IMR-90 (cell line): ENCODE data around the gene CHRNB4. TPM values are rescaled to one million over a fixed set of nuclear protein-coding genes. Genes with fewer than 3 reads are reported as not detected.

Source experiments
- ATAC-seq: fragments of 200-7000 bp; cut with Tn5 transposase; 2 replicates; pipeline ENCODE4 v1.9.1; 2020; ENCODE audit warnings: low read depth, mild to moderate bottlenecking, moderate library complexity
- BruUV-seq: library from RNA; stranded (reverse); fragments of 400-500 nt; replicated peaks from 2 replicates; lab custom pipeline; 2021; lab: Mats Ljungman, UMichigan
- CTCF ChIA-PET: fragments of 300-600 bp; formaldehyde crosslinking; extraction: SDS; loops from one replicate; lab custom pipeline; 2021; ENCODE audit warnings: antibody characterized with exemption; lab: Yijun Ruan, JAX
- POLR2A ChIA-PET: fragments of 300-600 bp; sonication (Branson Sonifier 250); formaldehyde crosslinking; loops from one replicate; lab custom pipeline; 2022; ENCODE audit warnings: antibody characterized with exemption; ENCODE audit not compliant: unreplicated experiment; lab: Charles Lee
- DNase-seq: peaks from one replicate; pipeline ENCODE4 v3.0.0; 2013
- H2AFZ ChIP-seq: replicated peaks from 2 replicates; pipeline ENCODE3; 2013; ENCODE audit warnings: low read length, mild to moderate bottlenecking; ENCODE audit not compliant: poor library complexity
- H2AK5ac ChIP-seq: 2 replicates; pipeline ENCODE4 v1.6.1; 2013; ENCODE audit warnings: low read depth, low read length, inconsistent platforms
- H2AK9ac ChIP-seq: replicated peaks from 2 replicates; pipeline ENCODE3; 2013; ENCODE audit warnings: mild to moderate bottlenecking, low read depth, low read length, moderate library complexity; ENCODE audit not compliant: poor library complexity
- H2BK120ac ChIP-seq: 2 replicates; pipeline ENCODE4 v1.6.1; 2013; ENCODE audit warnings: low read depth, low read length, inconsistent platforms
- H2BK15ac ChIP-seq: 3 replicates; pipeline ENCODE4 v1.6.1; 2013; ENCODE audit warnings: low read depth, low read length, inconsistent platforms
- H2BK20ac ChIP-seq: 2 replicates; pipeline ENCODE4 v1.6.1; 2013; ENCODE audit warnings: low read depth, mild to moderate bottlenecking, inconsistent platforms, low read length, moderate library complexity
- H2BK5ac ChIP-seq: 2 replicates; pipeline ENCODE4 v1.6.1; 2013; ENCODE audit warnings: mild to moderate bottlenecking, low read depth, low read length, inconsistent platforms; ENCODE audit not compliant: poor library complexity, severe bottlenecking
- H3K14ac ChIP-seq: replicated peaks from 2 replicates; pipeline ENCODE4 v1.6.1; 2013; ENCODE audit warnings: low read depth, low read length, inconsistent platforms
- H3K18ac ChIP-seq: 2 replicates; pipeline ENCODE4 v1.6.1; 2013; ENCODE audit warnings: low read depth, low read length, control low read depth
- H3K23ac ChIP-seq: 2 replicates; pipeline ENCODE4 v1.6.1; 2013; ENCODE audit warnings: low read depth, low read length, inconsistent platforms
- H3K27ac ChIP-seq: 2 replicates; pipeline ENCODE4 v1.5.1; 2013; ENCODE audit warnings: mild to moderate bottlenecking, control low read depth, low read length; ENCODE audit not compliant: insufficient read depth
- H3K27me3 ChIP-seq: 2 replicates; pipeline ENCODE4 v1.6.1; 2013; ENCODE audit warnings: low read length; ENCODE audit not compliant: control insufficient read depth, insufficient read depth
- H3K36me3 ChIP-seq: 2 replicates; pipeline ENCODE4 v1.6.1; 2013; ENCODE audit warnings: low read length, mixed read lengths; ENCODE audit not compliant: control insufficient read depth, insufficient read depth
- H3K4ac ChIP-seq: 2 replicates; pipeline ENCODE4 v1.6.1; 2013; ENCODE audit warnings: low read depth, low read length, inconsistent platforms
- H3K4me1 ChIP-seq: 2 replicates; pipeline ENCODE4 v1.6.1; 2013; ENCODE audit warnings: low read length, mixed read lengths; ENCODE audit not compliant: control insufficient read depth, insufficient read depth
- H3K4me2 ChIP-seq: 2 replicates; pipeline ENCODE4 v1.6.1; 2013; ENCODE audit warnings: low read depth, mild to moderate bottlenecking, control low read depth, low read length, moderate library complexity
- H3K4me3 ChIP-seq: 2 replicates; pipeline ENCODE4 v1.5.1; 2013; ENCODE audit warnings: low read depth, mild to moderate bottlenecking, control low read depth, low read length, moderate library complexity; ENCODE audit not compliant: insufficient read depth
- H3K56ac ChIP-seq: 2 replicates; pipeline ENCODE4 v1.6.1; 2013; ENCODE audit warnings: low read length, inconsistent platforms; ENCODE audit not compliant: insufficient read depth; ENCODE audit errors: extremely low read depth
- H3K79me1 ChIP-seq, 2 experiments: 2 replicates each; pipeline ENCODE4 v1.6.1; 2013; ENCODE audit warnings: low read length in 2 of 2, inconsistent platforms in 1 of 2, low read depth in 1 of 2
- H3K9ac ChIP-seq: 2 replicates; pipeline ENCODE4 v1.6.1; 2013; ENCODE audit warnings: low read depth, low read length, control low read depth
- H3K9me1 ChIP-seq: 2 replicates; pipeline ENCODE4 v1.6.1; 2013; ENCODE audit warnings: low read length, inconsistent platforms; ENCODE audit not compliant: insufficient read depth
- H3K9me3 ChIP-seq: 2 replicates; pipeline ENCODE4 v1.6.1; 2013; ENCODE audit warnings: low read length; ENCODE audit not compliant: control insufficient read depth, insufficient read depth
- H4K20me1 ChIP-seq: 2 replicates; pipeline ENCODE4 v1.6.1; 2013; ENCODE audit warnings: low read length, inconsistent platforms; ENCODE audit not compliant: insufficient read depth
- H4K5ac ChIP-seq: 2 replicates; pipeline ENCODE4 v1.6.1; 2013; ENCODE audit warnings: mild to moderate bottlenecking, low read depth, low read length, control low read depth
- H4K8ac ChIP-seq, 2 experiments: 2 replicates each; pipeline ENCODE4 v1.6.1; 2013; ENCODE audit warnings: low read depth in 2 of 2, low read length in 2 of 2, control low read depth in 1 of 2, inconsistent platforms in 1 of 2
- H4K91ac ChIP-seq: 2 replicates; pipeline ENCODE4 v1.6.1; 2013; ENCODE audit warnings: low read depth, low read length, inconsistent platforms; ENCODE audit not compliant: insufficient read depth
- CEBPB ChIP-seq: IDR thresholded peaks from 2 replicates; pipeline ENCODE4 v1.6.1; 2012; ENCODE audit warnings: low read depth, low read length, improper control_type of control experiment
- CHD1 ChIP-seq: IDR thresholded peaks from 2 replicates; pipeline ENCODE4 v1.6.1; 2012; ENCODE audit warnings: low read depth, low read length, improper control_type of control experiment
- FOS ChIP-seq: fragments of 150-350 bp; IDR thresholded peaks from 2 replicates; pipeline ENCODE4 v1.6.1; 2016; ENCODE audit warnings: low read depth, low read length
- MAFK ChIP-seq: IDR thresholded peaks from 2 replicates; pipeline ENCODE4 v1.6.1; 2012; ENCODE audit warnings: low read depth, low read length, improper control_type of control experiment
- MXI1 ChIP-seq: IDR thresholded peaks from 2 replicates; pipeline ENCODE4 v1.6.1; 2012; ENCODE audit warnings: low read depth, mild to moderate bottlenecking, low read length, moderate library complexity, borderline replicate concordance
- POLR2A ChIP-seq: IDR thresholded peaks from 2 replicates; pipeline ENCODE4 v1.6.1; 2012; ENCODE audit warnings: mild to moderate bottlenecking, low read depth, low read length
- RAD21 ChIP-seq: IDR thresholded peaks from 2 replicates; pipeline ENCODE4 v1.6.1; 2012; ENCODE audit warnings: low read length, improper control_type of control experiment
- WGBS, 2 experiments: methylation state at CpG; one replicate each; pipeline versions ENCODE4 v1.1.5 to v1.1.7; 2013; ENCODE audit warnings: missing lambda C conversion rate in 2 of 2; ENCODE audit not compliant: insufficient read length in 1 of 2; ENCODE audit errors: extremely low coverage in 2 of 2; 5-methylcytosine and 5-hydroxymethylcytosine counted together
- dilution Hi-C: fragments of 300-500 bp; cut with HindIII; formaldehyde crosslinking; loops from one replicate; pipeline ENCODE4 v1.14.3; 2018; ENCODE audit warnings: low sequenced_read_pairs; ENCODE audit not compliant: unreplicated experiment
- in situ Hi-C: fragments of 300-500 bp; cut with MboI; formaldehyde crosslinking; loops from 3 replicates; pipeline ENCODE4 v1.14.3; 2019; ENCODE audit warnings: low sequenced_read_pairs, inconsistent platforms, mixed read lengths
- intact Hi-C: fragments of 100-400 bp; cut with micrococcal nuclease; formaldehyde crosslinking; loops from 2 replicates; pipeline ENCODE4 v1.10.0; 2022
- polyA plus RNA-seq, 3 experiments: library from polyadenylated mRNA; depleted of rRNA; stranded (reverse); fragments of >200 nt; gene quantifications; 2 replicates each; pipeline ENCODE4 v1.2.3, GENCODE V29; 2012; ENCODE audit warnings: low replicate concordance in 1 of 3
- total RNA-seq: library from RNA; depleted of rRNA; stranded (reverse); fragments of >200 nt; gene quantifications from 2 replicates; pipeline ENCODE4 v1.2.3, GENCODE V29; 2012

The CHRNB4 gene
- total and polyA plus RNA-seq, 2 of the 4 experiments (the other 2 are of a cell fraction): not detected

GRCh38 chr15:78673476-78673875, 32.5 kb upstream of the CHRNB4 start:
- dilution Hi-C loops (no loop called here), in situ Hi-C loops (no loop called here), intact Hi-C loops (no loop called here)
- DNase-seq (no peak), ATAC-seq (no peak)
- Histone ChIP-seq H3K36me3 (no peaks in the 10 kb centered on the region), H4K8ac (no peak overlapping the region), H3K79me1 (no peaks in the 10 kb centered on the region), H3K27ac (no peak overlapping the region), H2BK5ac (no peak overlapping the region), H2BK120ac (no peak overlapping the region), H3K23ac (no peak overlapping the region), H3K4ac (no peak overlapping the region), H3K9ac (no peak overlapping the region), H3K4me2 (no peak overlapping the region), H3K9me1 (no peaks in the 10 kb centered on the region), H4K5ac (no peak overlapping the region), H2BK15ac (no peak overlapping the region), H2BK20ac (no peak overlapping the region), H4K20me1 (no peaks in the 10 kb centered on the region), H3K9me3 (no peaks in the 10 kb centered on the region), H3K14ac (no peak overlapping the region), H2AK9ac (no peak overlapping the region), H4K91ac (no peak overlapping the region), H3K4me1 (no peaks in the 10 kb centered on the region), H2AK5ac (no peak overlapping the region), H2AFZ (no peak overlapping the region), H3K27me3 (peaks cover 14% of the 10 kb centered on the region), H3K18ac (no peak overlapping the region), H3K4me3 (no peak overlapping the region), H3K56ac (no peak overlapping the region)
- POLR2A ChIA-PET: no interaction called here
- CTCF ChIA-PET: no interaction called here
- 35% methylated on average over 4 of the region's 4 CpGs; no CpG with 5 or more reads in 1 of the 2 experiments for WGBS, 2 experiments
- BruUV-seq: no TSS peak
- TF ChIP-seq MXI1 (no peak), RAD21 (no peak), CHD1 (no peak), POLR2A (no peak), CEBPB (no peak), FOS (no peak), MAFK (no peak)
